A549 treated with RU486 at 1 μM for 4 hours (cell line): ENCODE data around the gene ERI3. TPM values are rescaled to one million over a fixed set of nuclear protein-coding genes. Genes with fewer than 3 reads are reported as not detected.

Source experiments
- total RNA-seq: library from RNA; stranded (reverse); fragments of 200-300 nt; extraction: Qiagen RNA extraction; gene quantifications from 5 replicates; pipeline ENCODE4 v1.2.3, GENCODE V29; 2022; ENCODE audit warnings: low read depth

Gene ERI3
- 47.9 to 62.4 TPM (median 60.8 TPM) in 5 replicates for total RNA-seq

GRCh38 chr1:44354840-44355581 lies at the start of gene ERI3:
Gene ERI3 (minus strand): TSS chr1:44355257. CDS start chr1:44355026, 231 bp downstream.

GRCh38 chr1:44213222-44214112 lies 141.6 kb downstream of the ERI3 start, which contains the start of gene DMAP1:
Gene DMAP1 (plus strand): TSS chr1:44213471. CDS start chr1:44213754, 283 bp downstream.

Other genes starting within 250 kb of the ERI3 start
- 0.15 to 0.46 TPM (median 0.38 TPM) in 5 replicates for gene KLF17, start 236.4 kb downstream of the ERI3 start, total RNA-seq
- gene KLF18, start 213.6 kb downstream of the ERI3 start, total RNA-seq: not detected in 5 replicates
- gene DMAP1, start 141.8 kb downstream of the ERI3 start, total RNA-seq: 17.9 to 20.4 TPM (median 19.1 TPM) in 5 replicates
- 55.7 to 69.1 TPM (median 60.1 TPM) in 5 replicates for gene RNF220, start 50.0 kb upstream of the ERI3 start, total RNA-seq